ENCODE results near the gene SUSD5.

SUSD5 gene

DNA sequence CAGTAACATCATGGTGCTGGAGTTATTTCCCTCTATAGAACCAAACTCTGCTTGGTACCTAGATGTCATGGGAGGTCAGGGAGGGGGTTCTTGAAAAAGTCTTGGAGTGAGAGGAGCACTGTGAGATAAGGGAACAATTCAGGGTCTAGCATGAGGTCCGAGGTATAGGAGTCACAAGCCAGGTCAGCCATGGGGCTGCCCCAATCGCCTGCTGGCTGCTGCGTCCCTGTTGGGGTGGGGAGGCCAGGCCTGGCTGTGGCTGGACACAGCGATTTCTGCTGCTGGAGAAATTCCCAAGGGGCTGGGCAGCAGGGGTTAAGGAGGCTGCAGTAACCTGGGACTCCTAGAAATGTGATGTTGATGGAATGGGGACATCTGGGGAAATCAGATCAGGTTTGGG, 44.9 kb downstream of the SUSD5 start:
- no peaks in the 10 kb centered on the region for H3K4me1 ChIP-seq (ENCODE audit: control insufficient read depth in 2 of 2, insufficient read depth in 1 of 2, low read depth in 1 of 2, low read length in 2 of 2)
- no peak overlapping the region for H3K4me2 ChIP-seq (ENCODE audit: insufficient read depth, low read length, poor library complexity, severe bottlenecking)
- no peak overlapping the region for H3K4ac ChIP-seq (ENCODE audit: low read length)
- no peak overlapping the region for H2BK12ac ChIP-seq (ENCODE audit: low read length)
- no peak overlapping the region for H3K18ac ChIP-seq (ENCODE audit: low read length)
- H2BK15ac ChIP-seq (ENCODE audit: low read length), result no peak overlapping the region
- H3K9me3 ChIP-seq (replicated peaks in 1 of 2; ENCODE audit: control insufficient read depth in 2 of 2, insufficient read depth in 1 of 2, low read depth in 1 of 2, low read length in 2 of 2), result no peaks in the 10 kb centered on the region
- H3K27ac ChIP-seq (replicated peaks; ENCODE audit: low read length), result no peak overlapping the region
- no peak overlapping the region for H3K9ac ChIP-seq (ENCODE audit: low read depth, low read length, poor library complexity)
- no peaks in the 10 kb centered on the region for H3K27me3 ChIP-seq (ENCODE audit: control insufficient read depth in 3 of 3, insufficient read depth in 3 of 3, low read depth in 1 of 3, low read length in 3 of 3)
- no peak overlapping the region for H3K23ac ChIP-seq (ENCODE audit: low read depth, low read length, poor library complexity)
- no peak overlapping the region for H3K14ac ChIP-seq (ENCODE audit: low read length)
- no peak overlapping the region for H3K4me3 ChIP-seq (ENCODE audit: low read length in 2 of 2)
- WGBS, 2 donors (ENCODE audit: extremely low coverage in 2 of 2, insufficient read length in 2 of 2, insufficient replicate concordance in 1 of 2), result no CpG with 5 or more reads among the region's 4 CpGs
- no peak overlapping the region for H2AK5ac ChIP-seq (ENCODE audit: low read depth, low read length)
- H2BK5ac ChIP-seq (ENCODE audit: low read length), result no peak overlapping the region
- no peak for DNase-seq (ENCODE audit: low spot score)
- H4K8ac ChIP-seq (ENCODE audit: low read depth, low read length), result no peak overlapping the region
- H3K36me3 ChIP-seq (replicated peaks in 1 of 2; ENCODE audit: control insufficient read depth in 2 of 2, insufficient read depth in 2 of 2, low read length in 2 of 2), result no peaks in the 10 kb centered on the region
- no peaks in the 10 kb centered on the region for H3K79me1 ChIP-seq (ENCODE audit: low read depth, low read length)
- no peak overlapping the region for H2AFZ ChIP-seq (ENCODE audit: low read length)
- H2BK120ac ChIP-seq (ENCODE audit: low read depth, low read length), result no peak overlapping the region
- H4K91ac ChIP-seq (ENCODE audit: low read depth, low read length, poor library complexity), result peak overlapping the region; percentile 79

DNA sequence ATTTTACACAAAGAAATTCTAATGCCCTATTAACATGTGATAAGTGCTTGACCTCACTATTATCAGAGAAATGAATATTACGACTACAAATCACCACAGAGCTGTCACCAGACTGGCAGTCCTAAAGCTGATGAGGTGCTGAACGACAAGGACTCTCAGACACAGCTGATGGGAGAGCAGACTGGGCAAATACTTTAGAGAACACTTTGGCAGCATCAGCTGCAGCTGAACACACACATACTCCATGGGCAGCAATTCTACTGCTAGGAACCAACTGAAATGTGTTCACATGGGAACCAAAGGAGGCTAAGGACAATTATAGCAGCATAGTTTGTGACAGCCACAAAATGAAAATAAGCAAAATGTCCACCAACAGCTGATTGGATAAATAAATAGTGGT, 45.5 kb downstream of the SUSD5 start:
- H4K91ac ChIP-seq (ENCODE audit: low read depth, low read length, poor library complexity), result no peak overlapping the region
- H3K36me3 ChIP-seq (replicated peaks in 1 of 2; ENCODE audit: control insufficient read depth in 2 of 2, insufficient read depth in 2 of 2, low read length in 2 of 2), result no peaks in the 10 kb centered on the region
- no peak overlapping the region for H4K8ac ChIP-seq (ENCODE audit: low read depth, low read length)
- H3K27ac ChIP-seq (replicated peaks; ENCODE audit: low read length), result no peak overlapping the region
- DNase-seq (ENCODE audit: low spot score), result no peak
- no peaks in the 10 kb centered on the region for H3K9me3 ChIP-seq (replicated peaks in 1 of 2; ENCODE audit: control insufficient read depth in 2 of 2, insufficient read depth in 1 of 2, low read depth in 1 of 2, low read length in 2 of 2)
- no peaks in the 10 kb centered on the region for H3K79me1 ChIP-seq (ENCODE audit: low read depth, low read length)
- no peak overlapping the region for H3K14ac ChIP-seq (ENCODE audit: low read length)
- H2BK12ac ChIP-seq (ENCODE audit: low read length), result no peak overlapping the region
- H2AFZ ChIP-seq (ENCODE audit: low read length), result no peak overlapping the region
- H3K9ac ChIP-seq (ENCODE audit: low read depth, low read length, poor library complexity), result no peak overlapping the region
- no peak overlapping the region for H3K4me3 ChIP-seq (ENCODE audit: low read length in 2 of 2)
- WGBS, 2 donors (ENCODE audit: extremely low coverage in 2 of 2, insufficient read length in 2 of 2, insufficient replicate concordance in 1 of 2), result no CpG with 5 or more reads among the region's 2 CpGs
- H2BK5ac ChIP-seq (ENCODE audit: low read length), result no peak overlapping the region
- no peaks in the 10 kb centered on the region for H3K27me3 ChIP-seq (ENCODE audit: control insufficient read depth in 3 of 3, insufficient read depth in 3 of 3, low read depth in 1 of 3, low read length in 3 of 3)
- no peak overlapping the region for H3K4ac ChIP-seq (ENCODE audit: low read length)
- no peak overlapping the region for H3K18ac ChIP-seq (ENCODE audit: low read length)
- H3K4me1 ChIP-seq (ENCODE audit: control insufficient read depth in 2 of 2, insufficient read depth in 1 of 2, low read depth in 1 of 2, low read length in 2 of 2), result no peaks in the 10 kb centered on the region
- no peak overlapping the region for H3K23ac ChIP-seq (ENCODE audit: low read depth, low read length, poor library complexity)
- no peak overlapping the region for H2BK15ac ChIP-seq (ENCODE audit: low read length)
- no peak overlapping the region for H2BK120ac ChIP-seq (ENCODE audit: low read depth, low read length)
- no peak overlapping the region for H2AK5ac ChIP-seq (ENCODE audit: low read depth, low read length)
- no peak overlapping the region for H3K4me2 ChIP-seq (ENCODE audit: insufficient read depth, low read length, poor library complexity, severe bottlenecking)

DNA sequence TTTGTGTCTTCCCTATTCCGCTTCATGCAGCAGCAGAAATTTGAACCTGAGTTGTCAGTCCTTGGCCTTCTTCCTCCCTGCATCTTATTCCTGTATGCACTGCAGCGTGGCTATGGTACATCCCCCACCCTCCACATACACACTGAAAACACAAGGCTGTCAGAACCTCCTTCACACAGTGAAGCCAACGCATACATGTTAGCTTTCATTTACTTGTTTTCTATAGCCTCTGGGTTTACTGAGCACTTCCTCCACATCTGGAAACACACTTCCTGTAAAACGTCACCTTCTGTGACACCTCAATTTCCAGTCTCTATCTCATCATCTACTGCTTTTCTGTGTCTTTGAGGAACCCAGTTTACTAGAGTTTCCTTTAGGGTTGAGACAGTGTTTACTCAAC, 47.0 kb downstream of the SUSD5 start:
- H4K8ac ChIP-seq (ENCODE audit: low read depth, low read length), result no peak overlapping the region
- peaks cover 0 to 3% of the 10 kb centered on the region in 2 donors for H3K4me1 ChIP-seq (ENCODE audit: control insufficient read depth in 2 of 2, insufficient read depth in 1 of 2, low read depth in 1 of 2, low read length in 2 of 2)
- H4K91ac ChIP-seq (ENCODE audit: low read depth, low read length, poor library complexity), result no peak overlapping the region
- no peak overlapping the region for H3K4me3 ChIP-seq (ENCODE audit: low read length in 2 of 2)
- no peak for DNase-seq (ENCODE audit: low spot score)
- H2AK5ac ChIP-seq (ENCODE audit: low read depth, low read length), result no peak overlapping the region
- H2BK15ac ChIP-seq (ENCODE audit: low read length), result no peak overlapping the region
- H3K27ac ChIP-seq (replicated peaks; ENCODE audit: low read length), result no peak overlapping the region
- H2BK5ac ChIP-seq (ENCODE audit: low read length), result no peak overlapping the region
- no peaks in the 10 kb centered on the region for H3K36me3 ChIP-seq (replicated peaks in 1 of 2; ENCODE audit: control insufficient read depth in 2 of 2, insufficient read depth in 2 of 2, low read length in 2 of 2)
- H3K23ac ChIP-seq (ENCODE audit: low read depth, low read length, poor library complexity), result no peak overlapping the region
- WGBS, 2 donors (ENCODE audit: extremely low coverage in 2 of 2, insufficient read length in 2 of 2, insufficient replicate concordance in 1 of 2), result no CpG with 5 or more reads among the region's 4 CpGs
- H2BK120ac ChIP-seq (ENCODE audit: low read depth, low read length), result no peak overlapping the region
- H3K79me1 ChIP-seq (ENCODE audit: low read depth, low read length), result no peaks in the 10 kb centered on the region
- H3K9ac ChIP-seq (ENCODE audit: low read depth, low read length, poor library complexity), result no peak overlapping the region
- H2BK12ac ChIP-seq (ENCODE audit: low read length), result no peak overlapping the region
- no peak overlapping the region for H3K4ac ChIP-seq (ENCODE audit: low read length)
- H3K18ac ChIP-seq (ENCODE audit: low read length), result no peak overlapping the region
- H2AFZ ChIP-seq (ENCODE audit: low read length), result no peak overlapping the region
- no peak overlapping the region for H3K14ac ChIP-seq (ENCODE audit: low read length)
- H3K4me2 ChIP-seq (ENCODE audit: insufficient read depth, low read length, poor library complexity, severe bottlenecking), result no peak overlapping the region
- H3K9me3 ChIP-seq (replicated peaks in 1 of 2; ENCODE audit: control insufficient read depth in 2 of 2, insufficient read depth in 1 of 2, low read depth in 1 of 2, low read length in 2 of 2), result no peaks in the 10 kb centered on the region
- no peaks in the 10 kb centered on the region for H3K27me3 ChIP-seq (ENCODE audit: control insufficient read depth in 3 of 3, insufficient read depth in 3 of 3, low read depth in 1 of 3, low read length in 3 of 3)

GRCh38 chr3:33170531-33170930, 48.1 kb downstream of the SUSD5 start:
- no peak overlapping the region for H2AFZ ChIP-seq (ENCODE audit: low read length)

More at GRCh38 chr3:33170531-33170930, 48.1 kb downstream of the SUSD5 start:
- H3K9me3 ChIP-seq (replicated peaks in 1 of 2; ENCODE audit: control insufficient read depth in 2 of 2, insufficient read depth in 1 of 2, low read depth in 1 of 2, low read length in 2 of 2), result no peaks in the 10 kb centered on the region
- H3K27me3 ChIP-seq (ENCODE audit: control insufficient read depth in 3 of 3, insufficient read depth in 3 of 3, low read depth in 1 of 3, low read length in 3 of 3), result no peaks in the 10 kb centered on the region
- no CpG with 5 or more reads among the region's 6 CpGs for WGBS, 2 donors (ENCODE audit: extremely low coverage in 2 of 2, insufficient read length in 2 of 2, insufficient replicate concordance in 1 of 2)
- no peak overlapping the region for H4K91ac ChIP-seq (ENCODE audit: low read depth, low read length, poor library complexity)
- H3K4me3 ChIP-seq (ENCODE audit: low read length in 2 of 2), result no peak overlapping the region
- H2AK5ac ChIP-seq (ENCODE audit: low read depth, low read length), result no peak overlapping the region
- H3K18ac ChIP-seq (ENCODE audit: low read length), result peak overlapping the region; percentile 73
- H4K8ac ChIP-seq (ENCODE audit: low read depth, low read length), result no peak overlapping the region
- H3K79me1 ChIP-seq (ENCODE audit: low read depth, low read length), result no peaks in the 10 kb centered on the region
- no peak overlapping the region for H2BK120ac ChIP-seq (ENCODE audit: low read depth, low read length)
- no peak overlapping the region for H2BK15ac ChIP-seq (ENCODE audit: low read length)
- H3K27ac ChIP-seq (replicated peaks; ENCODE audit: low read length), result no peak overlapping the region
- no peak for DNase-seq (ENCODE audit: low spot score)
- H3K23ac ChIP-seq (ENCODE audit: low read depth, low read length, poor library complexity), result no peak overlapping the region
- no peak overlapping the region for H3K4me2 ChIP-seq (ENCODE audit: insufficient read depth, low read length, poor library complexity, severe bottlenecking)
- no peaks in the 10 kb centered on the region for H3K36me3 ChIP-seq (replicated peaks in 1 of 2; ENCODE audit: control insufficient read depth in 2 of 2, insufficient read depth in 2 of 2, low read length in 2 of 2)
- no peak overlapping the region for H2BK5ac ChIP-seq (ENCODE audit: low read length)
- no peak overlapping the region for H3K9ac ChIP-seq (ENCODE audit: low read depth, low read length, poor library complexity)
- H3K14ac ChIP-seq (ENCODE audit: low read length), result no peak overlapping the region
- H3K4ac ChIP-seq (ENCODE audit: low read length), result no peak overlapping the region
- H3K4me1 ChIP-seq (ENCODE audit: control insufficient read depth in 2 of 2, insufficient read depth in 1 of 2, low read depth in 1 of 2, low read length in 2 of 2), result peaks cover 0 to 3% of the 10 kb centered on the region in 2 donors
- no peak overlapping the region for H2BK12ac ChIP-seq (ENCODE audit: low read length)
